Hepatocyte (in vitro differentiated cells): ENCODE data around the gene CISH. TPM values are rescaled to one million over a fixed set of nuclear protein-coding genes. Genes with fewer than 3 reads are reported as not detected.

Experiments used
- DNase-seq: peaks from one replicate; pipeline ENCODE4 v3.0.0-alpha.2; 2016; ENCODE audit warnings: low spot score
- H2AFZ ChIP-seq: fragments of 200-600 bp; sonication (generic); 2 replicates; pipeline ENCODE4 v1.6.0; 2016; ENCODE audit warnings: antibody characterized with exemption, mild to moderate bottlenecking
- H3K27ac ChIP-seq: fragments of 200-600 bp; sonication (generic); 2 replicates; pipeline ENCODE4 v1.5.1; 2016; ENCODE audit warnings: mild to moderate bottlenecking
- H3K27me3 ChIP-seq: fragments of 200-600 bp; sonication (generic); 2 replicates; pipeline ENCODE4 v1.6.1; 2016
- H3K36me3 ChIP-seq: fragments of 200-600 bp; sonication (generic); replicated peaks from 2 replicates; pipeline ENCODE4 v1.5.1; 2016; ENCODE audit warnings: low read depth; ENCODE audit not compliant: insufficient read depth
- H3K4me1 ChIP-seq: fragments of 200-600 bp; sonication (generic); 2 replicates; pipeline ENCODE4 v1.5.1; 2016; ENCODE audit warnings: mild to moderate bottlenecking, moderate library complexity; ENCODE audit not compliant: insufficient read depth
- H3K4me2 ChIP-seq: fragments of 200-600 bp; sonication (generic); 2 replicates; pipeline ENCODE4 v1.6.0; 2016
- H3K4me3 ChIP-seq: fragments of 200-600 bp; sonication (generic); 2 replicates; pipeline ENCODE4 v1.5.1; 2016; ENCODE audit warnings: mild to moderate bottlenecking
- H3K79me2 ChIP-seq: fragments of 200-600 bp; sonication (generic); 2 replicates; pipeline ENCODE4 v1.6.0; 2017; ENCODE audit warnings: mild to moderate bottlenecking
- H3K9me2 ChIP-seq: fragments of 200-600 bp; sonication (generic); replicated peaks from 2 replicates; pipeline ENCODE4 v1.6.0; 2017; ENCODE audit warnings: mild to moderate bottlenecking; ENCODE audit not compliant: insufficient read depth
- H3K9me3 ChIP-seq: fragments of 200-600 bp; sonication (generic); 2 replicates; pipeline ENCODE4 v1.5.1; 2016; ENCODE audit warnings: low read depth, mild to moderate bottlenecking
- H4K20me1 ChIP-seq: fragments of 200-600 bp; sonication (generic); 2 replicates; pipeline ENCODE4 v1.6.0; 2016; ENCODE audit warnings: mild to moderate bottlenecking; ENCODE audit not compliant: insufficient read depth, poor library complexity, severe bottlenecking
- EZH2 ChIP-seq: fragments of 200-600 bp; sonication (generic); IDR thresholded peaks from 2 replicates; pipeline ENCODE4 v1.6.1; 2016; ENCODE audit warnings: antibody characterized with exemption, mild to moderate bottlenecking, borderline replicate concordance
- EZH2phosphoT487 ChIP-seq: fragments of 200-600 bp; sonication (generic); IDR thresholded peaks from one replicate; pipeline ENCODE4 v1.6.1; 2018; ENCODE audit warnings: antibody characterized with exemption, mild to moderate bottlenecking, low read depth, moderate library complexity; ENCODE audit not compliant: unreplicated experiment, severe bottlenecking
- WGBS: methylation state at CpG from one replicate; pipeline ENCODE4 v1.1.6; 2016; ENCODE audit warnings: low lambda C conversion rate; ENCODE audit errors: missing lambda C conversion rate; 5-methylcytosine and 5-hydroxymethylcytosine counted together
- polyA plus RNA-seq: library from polyadenylated mRNA; unstranded; fragments of >200 nt; fragmentation: Nextera tagmentation; extraction: Ambion mirVana; gene quantifications from 2 replicates; pipeline ENCODE4 v1.2.1, GENCODE V29; 2016
- total RNA-seq: library from RNA; depleted of rRNA; stranded (reverse); fragments of >200 nt; gene quantifications from 2 replicates; pipeline ENCODE4 v1.2.3, GENCODE V29; 2014
- TF ChIP-seq, protein P1 (sequence below): fragments of 200-600 bp; sonication (generic); IDR thresholded peaks from 2 replicates; pipeline ENCODE4 v1.5.1; 2016; ENCODE audit warnings: antibody characterized with exemption, mild to moderate bottlenecking; ENCODE audit not compliant: poor library complexity

CISH gene
- total and polyA plus RNA-seq, 2 experiments from 2014 or later, result 4.0 to 9.0 TPM

DNA sequence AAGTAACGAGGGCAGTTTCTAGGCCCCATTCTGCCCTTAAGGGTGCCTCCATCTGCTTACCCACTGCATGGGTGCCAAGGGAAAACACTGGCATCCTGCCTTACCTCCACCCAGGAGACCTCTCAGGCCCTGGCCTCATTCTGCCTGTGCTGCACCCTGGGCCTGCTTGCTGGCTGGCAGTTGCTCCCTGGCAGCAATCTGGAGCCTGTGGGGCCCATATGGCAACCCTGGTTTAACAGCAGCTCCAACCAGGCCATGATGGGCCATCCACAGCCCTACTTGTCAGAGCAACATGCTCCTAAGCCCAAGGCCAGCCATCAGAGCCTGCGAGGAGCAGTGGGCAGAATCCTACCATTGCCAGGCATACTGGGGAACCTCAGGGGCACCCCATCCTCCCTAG, 47.7 kb downstream of the CISH start:
- H3K79me2 ChIP-seq, result no peaks in the 10 kb centered on the region
- DNase-seq, result no peak
- no peak overlapping the region for H3K4me3 ChIP-seq
- H3K9me3 ChIP-seq, result no peaks in the 10 kb centered on the region
- H3K27ac ChIP-seq, result no peak overlapping the region
- H3K9me2 ChIP-seq, result no peaks in the 10 kb centered on the region
- H4K20me1 ChIP-seq, result no peaks in the 10 kb centered on the region
- no peak overlapping the region for H3K4me2 ChIP-seq
- no peak overlapping the region for H2AFZ ChIP-seq
- peaks cover 11% of the 10 kb centered on the region for H3K4me1 ChIP-seq
- H3K27me3 ChIP-seq, result no peaks in the 10 kb centered on the region
- H3K36me3 ChIP-seq, result no peaks in the 10 kb centered on the region
- WGBS, result 86% methylated on average over 2 of the region's 2 CpGs
- TF ChIP-seq, protein P1, sequence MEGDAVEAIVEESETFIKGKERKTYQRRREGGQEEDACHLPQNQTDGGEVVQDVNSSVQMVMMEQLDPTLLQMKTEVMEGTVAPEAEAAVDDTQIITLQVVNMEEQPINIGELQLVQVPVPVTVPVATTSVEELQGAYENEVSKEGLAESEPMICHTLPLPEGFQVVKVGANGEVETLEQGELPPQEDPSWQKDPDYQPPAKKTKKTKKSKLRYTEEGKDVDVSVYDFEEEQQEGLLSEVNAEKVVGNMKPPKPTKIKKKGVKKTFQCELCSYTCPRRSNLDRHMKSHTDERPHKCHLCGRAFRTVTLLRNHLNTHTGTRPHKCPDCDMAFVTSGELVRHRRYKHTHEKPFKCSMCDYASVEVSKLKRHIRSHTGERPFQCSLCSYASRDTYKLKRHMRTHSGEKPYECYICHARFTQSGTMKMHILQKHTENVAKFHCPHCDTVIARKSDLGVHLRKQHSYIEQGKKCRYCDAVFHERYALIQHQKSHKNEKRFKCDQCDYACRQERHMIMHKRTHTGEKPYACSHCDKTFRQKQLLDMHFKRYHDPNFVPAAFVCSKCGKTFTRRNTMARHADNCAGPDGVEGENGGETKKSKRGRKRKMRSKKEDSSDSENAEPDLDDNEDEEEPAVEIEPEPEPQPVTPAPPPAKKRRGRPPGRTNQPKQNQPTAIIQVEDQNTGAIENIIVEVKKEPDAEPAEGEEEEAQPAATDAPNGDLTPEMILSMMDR, result no peak
- TF ChIP-seq EZH2phosphoT487, result no peak

DNA sequence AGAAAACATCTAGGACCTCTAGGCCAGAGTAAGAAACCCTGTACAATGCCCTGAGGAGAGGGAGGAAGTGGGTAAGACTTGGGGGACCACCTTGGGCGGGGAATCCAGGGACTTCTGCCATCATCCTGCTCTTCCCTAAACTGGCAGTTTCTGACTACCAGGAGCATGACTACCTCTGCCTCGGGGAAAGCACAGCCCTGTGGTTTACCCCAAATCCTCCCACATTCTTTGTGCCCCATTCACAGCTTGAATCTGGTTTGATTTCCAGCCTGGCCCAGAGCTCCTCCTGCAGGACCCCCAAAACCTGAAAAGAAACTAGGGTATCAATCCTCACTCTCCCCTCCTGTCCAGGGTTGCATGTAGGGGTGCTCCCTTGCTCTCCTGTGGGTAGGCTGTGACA, 48.7 kb downstream of the CISH start:
- TF ChIP-seq EZH2 (no peak), EZH2phosphoT487 (no peak)
- TF ChIP-seq, protein P1, result no peak
- Histone ChIP-seq H3K9me2 (no peaks in the 10 kb centered on the region), H4K20me1 (no peaks in the 10 kb centered on the region), H2AFZ (no peak overlapping the region), H3K27ac (no peak overlapping the region), H3K4me1 (peaks cover 2% of the 10 kb centered on the region), H3K79me2 (no peaks in the 10 kb centered on the region), H3K4me2 (no peak overlapping the region), H3K9me3 (no peaks in the 10 kb centered on the region), H3K4me3 (no peak overlapping the region), H3K27me3 (no peaks in the 10 kb centered on the region), H3K36me3 (no peaks in the 10 kb centered on the region)
- DNase-seq, result no peak
- 79% methylated on average over 2 of the region's 2 CpGs for WGBS

DNA sequence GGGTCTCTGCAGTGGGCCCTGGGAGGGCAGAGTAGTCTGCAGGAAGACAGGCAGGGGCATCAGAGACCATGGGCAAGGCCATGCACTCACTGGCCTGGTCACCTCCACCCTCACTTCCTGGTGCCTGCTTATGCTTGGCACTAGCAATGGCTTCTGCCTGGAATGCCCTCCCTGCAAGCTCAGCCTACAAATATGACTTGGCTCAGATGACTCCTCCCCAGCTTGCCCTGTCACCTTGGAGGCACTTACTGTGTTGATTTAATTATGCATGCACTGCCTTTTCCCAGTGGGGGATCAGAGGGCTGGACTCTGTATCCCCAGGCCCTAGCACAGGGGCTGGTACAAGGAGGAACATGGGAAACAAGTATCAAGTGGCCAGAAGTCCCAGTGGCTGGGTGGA, 51.9 kb downstream of the CISH start:
- no peaks in the 10 kb centered on the region for H3K79me2 ChIP-seq

More for the DNA sequence above, 51.9 kb downstream of the CISH start:
- H3K9me3 ChIP-seq, result no peaks in the 10 kb centered on the region
- H3K4me3 ChIP-seq, result no peak overlapping the region
- no peaks in the 10 kb centered on the region for H3K27me3 ChIP-seq
- H3K27ac ChIP-seq, result no peak overlapping the region
- H2AFZ ChIP-seq, result no peak overlapping the region
- no peaks in the 10 kb centered on the region for H4K20me1 ChIP-seq
- no peaks in the 10 kb centered on the region for H3K36me3 ChIP-seq
- TF ChIP-seq, protein P1, result no peak
- TF ChIP-seq EZH2phosphoT487 (no peak), EZH2 (no peak)
- no peak for DNase-seq
- no peak overlapping the region for H3K4me2 ChIP-seq
- H3K9me2 ChIP-seq, result no peaks in the 10 kb centered on the region
- H3K4me1 ChIP-seq, result no peaks in the 10 kb centered on the region
